NCI-H2227 (cell line): Measurements from ENCODE around the gene SSC5D.

Source experiments
- DNase-seq: peaks from one replicate; lab custom pipeline; 2025; ENCODE audit not compliant: unreplicated experiment; lab: John Stamatoyannopoulos, UW

Gene SSC5D

DNA sequence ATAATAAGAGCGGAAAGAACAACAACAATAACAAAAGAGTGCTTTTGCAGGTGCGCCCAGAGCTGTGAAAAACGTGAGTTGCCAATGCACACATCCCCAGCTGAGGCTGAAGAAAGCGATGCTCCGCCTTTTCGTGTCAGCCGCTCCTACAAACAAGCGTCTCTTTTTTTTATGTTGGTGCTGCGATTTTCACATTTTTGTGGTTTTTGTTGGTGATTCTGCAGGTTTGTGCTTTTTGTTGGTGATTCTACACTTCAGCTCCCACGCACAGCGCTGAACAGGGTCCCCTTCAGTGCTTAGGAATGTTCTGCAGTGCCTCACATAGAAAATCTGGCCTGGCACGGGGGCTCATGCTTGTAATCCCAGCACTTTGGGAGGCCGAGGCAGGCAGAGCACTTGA, 64.4 kb downstream of the SSC5D start:
- DNase-seq, result no peak

DNA sequence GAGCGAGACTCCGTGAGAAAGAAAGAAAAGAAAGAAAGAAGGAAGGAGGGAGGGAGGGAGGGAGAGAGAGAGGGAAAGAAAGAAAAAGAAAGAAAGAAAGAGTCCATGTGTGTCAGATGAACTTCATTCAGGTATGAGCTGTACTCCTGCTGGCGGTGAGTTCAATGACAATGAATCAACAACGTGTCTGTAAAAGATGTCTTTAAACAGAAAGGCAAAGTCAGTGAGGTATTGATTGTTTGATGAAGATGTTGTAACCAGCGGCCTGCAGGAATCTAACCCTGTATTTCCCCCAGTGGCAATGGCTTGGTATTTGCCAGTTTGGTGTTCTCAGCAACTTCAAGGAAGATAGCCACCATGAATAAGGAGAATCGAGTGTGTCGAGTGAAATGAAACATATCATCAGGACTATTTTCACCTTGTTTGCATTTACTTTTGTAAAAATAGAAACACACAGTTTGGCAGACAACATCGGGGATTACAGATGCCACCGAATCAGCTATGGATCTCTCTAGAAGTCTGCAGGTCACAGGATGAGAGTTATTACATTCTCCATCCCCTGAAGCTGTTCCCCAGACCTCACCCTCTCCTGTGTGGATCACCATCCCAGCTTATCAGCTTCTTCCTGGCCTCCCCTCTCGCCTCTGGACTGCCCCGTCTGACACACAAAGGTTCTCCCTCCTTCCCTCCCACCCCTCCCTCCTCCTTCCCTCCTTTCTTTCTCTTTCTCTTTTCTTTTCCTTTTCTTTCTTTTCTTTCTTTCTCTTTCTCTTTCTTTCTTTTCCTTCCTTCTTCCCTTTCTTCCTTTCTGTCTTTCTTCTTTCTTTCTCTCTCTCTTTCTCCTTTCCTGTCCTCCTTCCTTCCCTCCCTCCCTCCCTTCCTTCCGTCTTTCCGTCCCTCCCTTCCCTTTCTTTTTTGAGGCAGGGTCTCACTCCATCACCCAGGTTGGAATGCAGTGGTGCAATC, 65.3 kb downstream of the SSC5D start:
- DNase-seq, result no peak

- DNase-seq, result no peak
Measured at GRCh38 chr19:55554302-55554701, 66.1 kb downstream of the SSC5D start.

DNA sequence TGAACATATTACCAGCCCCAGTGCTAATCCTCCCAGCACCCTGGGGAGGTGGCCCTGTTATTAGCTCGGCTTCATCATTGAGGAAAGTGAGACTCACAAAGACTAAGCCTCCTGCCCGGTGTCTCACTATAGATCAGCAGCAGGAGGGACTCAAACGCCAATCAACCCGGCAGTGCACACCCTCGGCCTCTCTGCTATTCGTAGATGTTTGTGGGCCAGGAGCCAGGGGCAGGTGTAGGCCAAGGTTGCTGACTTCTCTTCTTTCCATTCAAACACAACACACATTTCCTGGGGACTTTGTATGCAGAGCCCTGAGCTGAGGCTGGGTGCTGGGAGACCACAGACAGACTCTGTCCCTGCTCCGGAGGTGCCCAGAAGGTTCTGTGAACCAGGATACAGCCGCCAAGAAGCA, 66.5 kb downstream of the SSC5D start:
- no peak for DNase-seq

- no peak for DNase-seq
Measured at GRCh38 chr19:55559684-55560083, 71.4 kb downstream of the SSC5D start.

DNA sequence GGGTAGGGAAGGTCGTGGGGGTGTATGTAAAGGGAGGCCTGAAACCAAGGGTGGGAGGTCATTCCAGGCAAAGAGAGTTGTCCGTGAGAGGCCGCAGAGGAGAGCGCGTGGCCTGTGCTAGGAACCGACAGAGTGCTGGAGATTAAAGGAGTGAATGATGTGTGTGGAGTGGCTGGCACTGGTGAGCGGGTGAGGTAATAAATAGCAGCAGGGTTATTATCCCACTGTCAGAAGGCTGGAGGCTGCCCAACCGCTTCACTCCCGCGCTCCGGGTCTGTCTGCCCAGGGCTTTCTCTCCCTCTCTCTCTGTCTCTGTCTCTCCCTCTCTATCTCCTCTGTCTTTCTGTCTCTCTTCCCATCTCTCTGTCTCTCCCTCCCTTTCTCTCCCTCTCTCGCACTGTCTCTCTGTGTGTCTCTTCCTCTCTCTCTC, 75.0 kb downstream of the SSC5D start:
- DNase-seq, result peak; percentile 81

DNA sequence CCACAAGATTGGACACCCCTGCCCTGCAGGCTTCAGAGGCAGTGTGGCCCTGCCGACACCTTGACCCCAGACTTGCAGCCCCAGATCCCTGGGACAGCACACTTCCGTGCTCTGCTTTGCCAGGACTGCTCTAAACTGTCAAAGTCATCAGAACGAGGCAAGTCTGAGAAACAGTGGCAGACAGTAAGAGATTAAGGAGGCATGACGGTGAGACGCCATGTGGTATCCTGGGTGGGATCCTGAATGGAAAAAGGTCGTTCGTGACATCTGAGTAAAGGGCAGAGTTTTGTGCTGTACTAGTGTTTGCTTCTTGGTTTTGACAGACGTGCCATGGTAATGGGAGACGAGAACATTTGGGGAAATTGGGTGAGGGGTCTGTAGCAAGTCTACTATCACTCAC, 78.6 kb downstream of the SSC5D start:
- DNase-seq, result no peak

DNA sequence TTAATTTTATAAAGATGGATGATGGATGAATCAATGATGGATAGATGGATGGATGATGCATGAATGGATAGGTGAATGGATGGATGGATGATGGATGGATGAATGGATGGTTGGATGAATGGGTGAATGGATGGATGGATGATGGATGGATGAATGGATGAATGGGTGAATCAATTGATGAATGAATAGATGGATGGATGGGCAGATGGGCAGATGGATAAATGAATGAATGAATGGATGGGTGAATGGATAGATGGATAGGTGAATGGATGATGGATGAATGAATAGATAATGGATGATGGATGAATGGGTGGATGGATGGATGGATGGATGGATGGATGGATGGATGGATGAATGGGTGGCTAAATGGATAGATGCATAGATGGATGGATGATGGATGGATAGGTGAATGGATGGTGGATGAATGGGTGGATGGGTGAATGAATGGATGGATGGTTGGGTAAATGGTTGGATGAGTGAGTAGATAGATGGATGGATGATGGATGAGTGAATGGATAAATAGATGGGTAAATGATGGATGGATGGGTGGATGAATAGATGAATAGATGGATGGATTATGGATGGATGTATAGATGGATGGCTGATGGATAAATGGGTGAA, 79.6 kb downstream of the SSC5D start:
- no peak for DNase-seq
